Effector CD8-positive, alpha-beta T cell (primary cell): ENCODE data around the gene HOMER3.

ENCODE experiments used
- DNase-seq: peaks from one replicate; lab custom pipeline; 2025; lab: John Stamatoyannopoulos, UW

The HOMER3 gene

GRCh38 chr19:18879579-18880373, 61.2 kb downstream of the HOMER3 start:
- peak; percentile 4 for DNase-seq
